COLO668 (cell line): ENCODE measurements around the gene SOBP.
A peak's percentile ranks its signal among the peaks of the same experiment; 100 is the strongest.

Experiments used
- DNase-seq: peaks from one replicate; lab custom pipeline; 2025; ENCODE audit not compliant: unreplicated experiment; lab: John Stamatoyannopoulos, UW

Gene SOBP

DNA sequence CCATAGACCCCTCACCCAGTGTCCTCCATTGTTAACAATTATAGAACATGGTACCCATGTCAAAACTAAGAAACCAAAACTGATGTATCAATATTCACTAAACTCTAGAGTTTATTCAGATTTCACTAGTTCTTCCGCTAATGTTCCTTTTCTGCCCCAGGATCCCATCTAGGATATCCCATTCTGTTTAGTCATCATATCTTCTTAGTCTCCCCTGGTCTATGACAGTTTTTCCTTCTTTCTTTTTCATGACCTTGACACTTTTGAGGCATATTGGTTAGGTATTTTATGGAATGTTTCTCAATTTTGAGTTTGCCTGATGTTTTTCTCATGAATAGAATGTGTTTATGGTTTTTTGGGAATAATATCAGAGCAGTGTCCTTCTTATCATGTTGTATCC, 187.5 kb downstream of the SOBP start:
- no peak for DNase-seq

DNA sequence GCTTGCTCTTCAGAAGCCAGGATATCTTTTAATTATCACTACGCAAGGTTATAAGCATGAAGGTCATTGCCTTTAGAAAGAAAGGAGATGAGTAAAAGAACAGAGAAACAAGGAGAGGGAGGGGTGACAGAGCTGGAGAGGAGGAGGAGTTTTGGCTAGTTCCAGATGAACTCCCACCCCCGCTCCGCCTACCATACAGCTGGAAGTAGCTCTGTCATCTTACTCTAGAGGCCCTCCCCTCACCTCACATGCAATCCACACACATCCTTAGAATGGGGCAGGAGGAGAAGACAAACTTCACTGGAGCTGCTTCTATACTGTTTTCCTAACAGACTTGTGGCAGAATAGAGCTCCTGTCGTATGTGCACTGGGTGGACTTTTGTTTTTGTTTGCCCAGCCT, 189.5 kb downstream of the SOBP start:
- DNase-seq = no peak

GRCh38 chr6:107682721-107683120, 192.8 kb downstream of the SOBP start:
- no peak for DNase-seq

GRCh38 chr6:107683183-107683582, 193.3 kb downstream of the SOBP start:
- no peak for DNase-seq

DNA sequence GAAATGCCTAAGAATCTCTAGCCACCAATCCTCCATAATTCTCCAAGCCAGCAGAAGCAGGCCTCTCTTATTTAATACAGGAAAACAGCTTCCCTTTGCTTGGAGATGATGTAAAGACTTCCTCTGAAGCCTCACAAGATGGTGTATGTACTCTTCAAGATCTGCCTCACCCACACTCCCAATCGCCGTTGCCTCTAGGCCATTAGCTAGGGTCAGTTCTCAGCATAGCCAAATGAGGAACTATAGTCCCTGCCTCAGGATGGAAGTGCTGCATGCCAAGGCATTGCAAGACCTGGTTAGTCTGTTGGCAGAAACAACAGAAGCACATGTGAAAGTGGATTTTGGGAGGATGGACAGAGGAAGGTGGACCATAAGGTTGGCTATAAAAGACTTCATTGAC, 195.1 kb downstream of the SOBP start:
- no peak for DNase-seq

DNA sequence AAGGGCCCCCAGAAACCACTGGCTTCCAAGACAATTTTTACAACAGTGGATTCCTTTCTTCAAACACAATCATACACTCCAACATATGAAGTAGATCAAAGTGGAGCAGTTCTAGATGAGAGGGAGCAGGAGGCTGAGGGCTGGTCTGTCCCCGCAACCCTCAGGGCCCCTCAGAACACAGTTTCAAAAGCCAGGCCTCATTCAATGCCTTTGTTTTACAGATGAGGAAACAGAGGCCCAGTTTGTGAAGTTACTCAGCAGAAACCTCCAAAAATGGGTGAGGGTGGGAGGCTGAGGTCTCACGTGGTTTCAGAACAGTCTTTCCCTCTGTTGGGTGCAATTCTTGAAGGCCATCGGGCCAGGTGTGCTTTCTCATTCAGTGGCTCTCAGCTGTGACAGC, 199.3 kb downstream of the SOBP start:
- DNase-seq = no peak

DNA sequence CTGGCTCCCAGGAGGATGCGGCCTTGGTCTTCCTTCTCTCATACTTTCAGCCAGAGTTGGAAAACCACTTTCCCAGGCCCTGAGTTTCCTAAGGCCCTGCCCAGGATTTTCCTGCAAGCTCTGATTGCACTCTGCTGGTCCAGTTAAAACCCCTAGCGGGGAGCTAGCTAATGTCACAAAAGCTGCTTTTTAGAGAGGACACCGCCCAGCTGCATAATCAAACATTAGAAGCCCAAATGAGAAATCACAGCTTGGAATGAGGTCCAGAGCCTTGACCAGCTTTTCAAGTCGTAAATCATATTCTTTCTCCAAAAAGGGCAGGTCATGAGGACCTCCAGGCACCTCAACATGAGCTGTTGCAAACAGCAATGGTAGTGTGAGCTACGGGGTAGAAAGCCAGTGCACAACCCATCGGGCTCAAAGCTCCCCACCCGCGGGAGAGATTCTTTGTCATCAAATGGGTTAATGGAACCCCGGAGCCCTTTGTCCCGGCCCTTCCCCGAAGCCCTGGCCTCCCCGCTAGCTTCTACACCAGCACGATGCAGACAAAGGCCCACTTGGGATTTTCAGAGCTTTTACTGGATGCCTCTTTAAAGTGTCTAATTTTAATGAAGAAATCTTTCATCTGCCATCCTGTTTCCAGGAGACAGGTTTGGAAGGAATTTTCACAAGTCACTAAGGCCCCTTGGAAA, 200.2 kb downstream of the SOBP start:
- DNase-seq = no peak

DNA sequence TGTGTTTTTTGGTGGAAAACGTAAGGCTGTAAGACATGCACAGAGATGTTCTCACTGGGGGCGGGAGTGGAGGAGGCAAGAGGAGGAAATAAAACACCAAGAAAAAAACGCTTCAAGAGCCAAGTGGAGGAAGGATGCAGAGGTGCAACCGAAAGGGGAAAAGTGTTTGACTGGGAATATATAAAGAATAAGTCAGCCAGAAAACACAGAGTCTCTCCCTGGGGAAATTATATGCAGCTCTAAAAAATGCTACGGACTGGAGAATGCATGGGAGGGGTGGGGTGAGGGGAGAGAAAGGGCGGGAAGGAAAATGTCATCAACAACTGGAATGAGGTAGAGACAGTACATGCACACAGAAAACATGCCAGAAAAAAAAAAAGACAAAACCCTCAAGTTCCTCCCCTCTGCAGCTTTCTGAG, 200.7 kb downstream of the SOBP start:
- DNase-seq = no peak

DNA sequence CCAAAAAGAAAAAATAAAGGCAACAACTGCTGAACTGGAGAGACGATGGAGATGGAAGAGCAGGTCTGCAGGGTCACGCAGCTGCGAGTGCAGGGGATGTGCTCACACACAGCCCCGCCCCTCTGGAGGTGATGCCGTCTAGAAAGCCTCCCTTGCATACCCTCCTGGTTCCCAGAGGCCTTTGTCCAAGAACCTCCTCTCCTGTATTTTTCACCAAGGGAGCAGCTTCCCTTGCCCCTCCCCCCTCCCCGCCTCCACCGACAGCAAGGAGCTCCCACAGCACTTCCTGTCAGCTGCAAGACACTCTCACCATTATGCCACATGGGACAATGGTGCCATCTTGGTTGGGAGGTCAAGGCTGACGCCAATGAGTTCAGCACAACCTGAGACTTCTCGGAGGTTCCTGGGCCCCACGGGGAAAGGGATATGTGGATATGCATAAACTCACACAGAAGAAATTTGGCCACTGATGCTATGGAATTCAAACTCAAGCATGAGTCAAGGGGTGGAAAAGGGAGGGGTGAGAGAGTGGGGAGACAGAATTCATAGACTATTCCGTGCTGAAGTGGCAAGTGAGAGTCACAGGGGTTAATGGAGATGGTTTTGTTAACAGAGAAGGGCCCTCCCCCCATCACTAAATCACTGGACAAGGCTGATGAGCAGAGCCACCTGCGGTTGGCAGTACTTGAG, 201.3 kb downstream of the SOBP start:
- peak; percentile 25 for DNase-seq

DNA sequence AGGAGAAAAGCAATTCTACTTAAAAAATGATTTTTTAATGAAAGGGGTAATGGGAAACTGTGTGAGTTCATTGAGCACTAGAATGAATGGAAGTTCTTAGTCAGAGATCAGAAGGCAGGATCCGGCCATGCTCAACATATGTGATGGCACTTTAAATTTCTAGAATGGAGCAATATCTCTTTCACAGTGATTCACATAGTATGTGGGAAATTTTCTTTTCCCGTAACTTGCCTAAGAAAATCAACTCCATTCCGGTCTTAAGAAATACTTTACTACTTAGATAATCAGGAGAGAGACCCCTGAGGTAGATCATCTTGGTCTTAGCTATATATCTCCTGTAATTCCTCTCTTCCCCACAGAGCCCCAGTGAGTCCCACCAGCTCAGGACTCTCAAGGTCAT, 202.4 kb downstream of the SOBP start:
- DNase-seq = no peak

DNA sequence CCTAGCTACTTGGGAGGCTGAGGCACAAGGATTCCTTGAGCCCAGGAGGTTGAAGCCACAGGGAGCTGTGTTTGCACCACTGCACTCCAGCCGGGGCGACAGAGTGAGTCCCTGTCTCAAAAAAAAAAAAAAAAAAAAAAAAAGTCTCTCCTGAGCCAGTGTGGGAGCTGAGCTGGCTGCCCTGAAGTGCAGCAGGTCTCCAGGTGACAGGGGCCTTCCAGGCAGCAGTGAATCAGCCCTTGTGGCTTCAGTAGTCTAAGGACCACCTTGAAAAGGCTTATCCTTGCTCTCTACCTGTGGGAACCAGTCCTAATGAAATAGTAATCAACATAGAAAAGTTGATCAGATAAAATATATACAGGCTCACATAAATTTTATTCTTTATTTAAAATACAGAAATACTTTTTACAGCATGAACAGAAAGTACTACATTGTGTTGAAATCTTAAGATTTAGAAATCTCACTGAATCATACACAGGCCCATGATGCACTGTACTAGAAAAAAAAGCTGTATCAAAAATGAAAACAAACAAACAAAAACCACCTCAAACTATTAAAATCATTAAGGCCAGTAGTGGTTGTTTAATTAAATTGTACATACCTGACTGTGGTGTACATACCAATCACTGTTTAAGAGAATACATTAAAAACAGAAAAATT, 205.3 kb downstream of the SOBP start:
- DNase-seq = no peak

GRCh38 chr6:107697682-107698081, 207.8 kb downstream of the SOBP start:
- no peak for DNase-seq

DNA sequence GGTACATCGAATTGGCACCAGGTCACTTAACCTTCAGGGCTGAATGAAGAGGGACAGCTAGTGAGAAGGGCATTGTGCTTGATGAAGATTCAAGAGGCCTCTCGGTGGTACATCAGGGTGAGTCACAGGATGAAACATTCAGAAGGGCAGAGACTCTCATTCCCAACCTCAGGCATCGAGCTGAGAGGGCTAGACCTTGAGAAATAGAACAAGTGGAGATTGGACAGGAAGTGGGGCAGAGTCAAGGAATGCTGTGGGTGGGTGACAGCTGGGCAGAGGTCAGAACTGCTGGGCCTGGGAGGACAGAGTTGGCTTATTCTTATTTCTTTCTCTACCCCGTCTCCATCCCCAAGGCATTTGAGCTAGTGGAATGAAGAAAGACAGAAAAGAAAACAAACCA, 208.2 kb downstream of the SOBP start:
- no peak for DNase-seq

DNA sequence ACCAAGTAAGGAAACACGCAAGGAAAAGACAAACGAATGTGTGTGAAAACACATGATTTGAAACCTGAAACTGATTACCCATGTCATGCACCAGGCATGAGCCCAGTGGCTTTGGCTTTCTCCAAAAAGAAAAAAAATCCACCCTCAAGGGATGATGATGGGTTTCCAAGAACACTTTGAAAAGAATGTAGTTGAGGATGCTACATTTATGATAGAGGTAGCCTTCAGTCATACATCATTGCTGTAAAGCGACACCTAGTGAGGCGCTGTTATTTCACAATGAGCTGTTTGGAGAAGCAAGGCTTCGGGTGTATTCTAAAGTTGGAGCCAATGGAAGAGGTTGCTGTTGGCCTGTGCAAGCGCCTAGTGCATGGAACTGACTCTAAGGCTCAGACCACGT, 209.3 kb downstream of the SOBP start:
- DNase-seq = no peak

- no peak for DNase-seq
These were observed 209.9 kb downstream of the SOBP start for GRCh38 chr6:107699697-107700325.

DNA sequence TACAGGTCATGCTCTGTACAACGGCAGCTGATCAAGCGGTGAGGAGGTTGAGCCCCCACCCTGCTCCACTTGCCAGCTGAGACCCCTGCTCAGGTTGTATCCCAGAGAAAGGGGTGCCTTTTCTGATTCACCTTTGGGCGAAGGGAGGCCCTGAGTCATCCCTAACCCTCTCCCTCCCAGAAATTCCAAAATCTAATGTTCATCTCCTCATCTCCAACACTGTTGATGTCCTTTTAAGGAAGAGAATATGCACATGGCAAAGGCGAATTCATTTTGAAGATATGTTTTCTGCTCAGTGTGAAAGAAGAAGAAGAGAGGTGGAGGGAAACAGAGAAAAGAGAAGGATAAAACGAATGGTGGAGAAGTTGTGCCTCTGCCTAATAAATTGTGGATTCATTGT, 213.7 kb downstream of the SOBP start:
- no peak for DNase-seq

GRCh38 chr6:107704347-107705013, 214.6 kb downstream of the SOBP start:
- DNase-seq = no peak

- no peak for DNase-seq
These were observed 216.7 kb downstream of the SOBP start for GRCh38 chr6:107706516-107707115.

DNA sequence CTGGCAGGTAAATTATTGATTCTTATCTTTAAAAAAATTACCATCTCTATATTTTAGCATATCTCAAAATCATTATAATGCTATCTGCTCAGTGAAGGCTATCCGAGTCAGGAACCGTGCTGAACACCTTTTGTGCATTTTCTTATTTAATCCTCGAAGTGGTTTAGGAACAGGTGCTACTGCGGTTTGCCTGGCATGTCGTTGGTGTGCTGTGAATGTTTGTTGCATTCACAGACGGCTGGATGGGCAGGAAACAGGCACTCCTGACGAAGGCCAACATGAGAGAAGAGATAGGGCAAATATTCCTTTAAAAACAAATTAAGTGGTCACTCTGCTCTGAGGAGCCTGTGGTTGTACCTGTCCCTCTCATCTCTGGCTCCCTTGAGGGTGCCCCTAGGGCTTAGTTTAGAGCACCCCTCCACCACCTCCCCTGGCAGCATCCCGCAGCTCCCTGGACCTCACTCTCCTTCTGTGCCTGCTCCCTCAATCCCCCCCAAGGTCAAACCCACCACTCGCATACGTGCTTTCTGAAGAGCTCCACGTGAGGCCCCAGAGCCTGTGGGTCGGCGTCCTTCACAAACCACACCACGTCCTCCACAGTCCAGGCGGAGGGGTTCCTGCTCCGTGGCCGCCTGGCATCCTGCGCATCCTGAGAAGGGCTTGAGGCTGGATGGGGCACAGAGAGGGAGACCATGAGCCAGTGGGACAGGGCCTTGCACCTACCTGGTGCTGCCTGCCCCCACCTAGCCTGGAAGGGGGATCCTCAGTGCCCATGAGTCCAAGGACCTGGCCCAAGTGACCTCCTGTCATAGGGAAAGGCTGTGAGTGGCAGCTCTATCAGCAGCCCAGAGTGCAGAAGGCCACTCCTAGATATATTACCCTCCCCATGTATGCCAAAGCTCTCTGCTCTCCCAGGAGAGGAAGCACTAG, 217.7 kb downstream of the SOBP start:
- peak; percentile 61 for DNase-seq

DNA sequence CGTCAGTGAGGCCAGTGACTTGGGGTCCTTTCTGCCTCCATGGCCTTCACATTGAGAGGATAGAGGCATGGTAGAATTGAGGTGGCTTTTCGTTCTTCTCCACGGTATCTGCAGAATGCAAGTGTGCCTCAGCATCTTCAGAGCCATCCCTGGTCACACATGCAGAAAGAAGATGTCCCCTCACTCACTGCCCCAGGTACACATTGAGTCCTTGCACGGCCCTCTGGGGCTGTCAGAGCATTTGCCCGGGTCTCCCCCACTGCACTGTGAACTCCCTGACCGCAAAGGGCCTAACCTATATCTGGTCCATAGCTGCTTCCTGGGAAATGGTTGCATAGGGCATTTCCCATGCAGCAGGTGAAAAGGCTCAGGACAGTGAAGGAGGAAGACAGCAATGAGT, 218.5 kb downstream of the SOBP start:
- DNase-seq = no peak
